Neural crest cell (in vitro differentiated cells): ENCODE measurements around the gene DOCK3. TPM values are rescaled to one million over a fixed set of nuclear protein-coding genes. Genes with fewer than 3 reads are reported as not detected.
A peak's percentile ranks its signal among the peaks of the same experiment; 100 is the strongest.

Experiments
- DNase-seq: peaks from one replicate; pipeline ENCODE4 v3.0.0; 2021; ENCODE audit warnings: low read depth, mixed read lengths, low spot score
- H3K27ac Mint-ChIP-seq: one replicate; pipeline ENCODE4 v1.8.0; 2021; ENCODE audit warnings: mild to moderate bottlenecking, mixed read lengths; ENCODE audit not compliant: unreplicated experiment
- H3K27me3 Mint-ChIP-seq: 2 replicates; pipeline ENCODE4 v1.8.0; 2021; ENCODE audit warnings: low read depth, mild to moderate bottlenecking, mixed read lengths
- H3K36me3 Mint-ChIP-seq: 2 replicates; pipeline ENCODE4 v1.8.0; 2021; ENCODE audit warnings: low read depth, mild to moderate bottlenecking, mixed read lengths
- H3K4me1 Mint-ChIP-seq: 2 replicates; pipeline ENCODE4 v1.8.0; 2021; ENCODE audit warnings: mixed read lengths
- H3K4me3 Mint-ChIP-seq: one replicate; pipeline ENCODE4 v1.8.0; 2021; ENCODE audit warnings: mild to moderate bottlenecking, mixed read lengths
- H3K9me3 Mint-ChIP-seq: 2 replicates; pipeline ENCODE4 v1.8.0; 2021; ENCODE audit warnings: mixed read lengths
- total RNA-seq: library from RNA; stranded (reverse); gene quantifications from 2 replicates; pipeline ENCODE4 v1.2.1, GENCODE V29; 2021
- TF ChIP-seq, protein P1 (sequence below): fragments of 200-600 bp; sonication (generic); conservative IDR thresholded peaks from 2 replicates; pipeline ENCODE4 v1.5.0; 2021; ENCODE audit warnings: antibody characterized with exemption, mild to moderate bottlenecking

Gene DOCK3
- total RNA-seq, 1 donor from 2014 or later: 5.0 TPM

DNA sequence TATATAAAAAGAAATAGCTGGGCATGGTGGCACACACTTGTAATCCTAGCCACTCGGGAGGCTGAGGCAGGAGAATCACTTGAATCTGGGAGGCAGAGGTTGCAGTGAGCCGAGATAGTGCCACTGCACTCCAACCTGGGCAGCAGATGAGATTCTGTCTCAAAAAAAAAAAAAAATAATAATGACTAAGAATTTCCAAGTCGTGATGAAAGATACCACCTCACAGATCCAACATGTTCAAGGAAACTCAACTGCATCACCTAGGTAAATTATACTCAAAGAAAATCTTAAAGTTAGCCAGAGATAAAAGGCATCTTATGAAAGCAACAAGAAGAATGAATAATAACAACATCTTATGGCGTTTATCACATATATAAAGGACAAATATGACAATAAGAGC lies 50.1 kb downstream of the DOCK3 start:
- peaks cover 7% of the 10 kb centered on the region for H3K4me1 Mint-ChIP-seq
- no peak overlapping the region for H3K27ac Mint-ChIP-seq
- H3K4me3 Mint-ChIP-seq: no peak overlapping the region
- peaks cover 3% of the 10 kb centered on the region for H3K9me3 Mint-ChIP-seq
- H3K36me3 Mint-ChIP-seq: peaks cover 5% of the 10 kb centered on the region
- H3K27me3 Mint-ChIP-seq: no peaks in the 10 kb centered on the region
- no peak for DNase-seq
- TF ChIP-seq, protein P1, sequence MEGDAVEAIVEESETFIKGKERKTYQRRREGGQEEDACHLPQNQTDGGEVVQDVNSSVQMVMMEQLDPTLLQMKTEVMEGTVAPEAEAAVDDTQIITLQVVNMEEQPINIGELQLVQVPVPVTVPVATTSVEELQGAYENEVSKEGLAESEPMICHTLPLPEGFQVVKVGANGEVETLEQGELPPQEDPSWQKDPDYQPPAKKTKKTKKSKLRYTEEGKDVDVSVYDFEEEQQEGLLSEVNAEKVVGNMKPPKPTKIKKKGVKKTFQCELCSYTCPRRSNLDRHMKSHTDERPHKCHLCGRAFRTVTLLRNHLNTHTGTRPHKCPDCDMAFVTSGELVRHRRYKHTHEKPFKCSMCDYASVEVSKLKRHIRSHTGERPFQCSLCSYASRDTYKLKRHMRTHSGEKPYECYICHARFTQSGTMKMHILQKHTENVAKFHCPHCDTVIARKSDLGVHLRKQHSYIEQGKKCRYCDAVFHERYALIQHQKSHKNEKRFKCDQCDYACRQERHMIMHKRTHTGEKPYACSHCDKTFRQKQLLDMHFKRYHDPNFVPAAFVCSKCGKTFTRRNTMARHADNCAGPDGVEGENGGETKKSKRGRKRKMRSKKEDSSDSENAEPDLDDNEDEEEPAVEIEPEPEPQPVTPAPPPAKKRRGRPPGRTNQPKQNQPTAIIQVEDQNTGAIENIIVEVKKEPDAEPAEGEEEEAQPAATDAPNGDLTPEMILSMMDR: no peak

DNA sequence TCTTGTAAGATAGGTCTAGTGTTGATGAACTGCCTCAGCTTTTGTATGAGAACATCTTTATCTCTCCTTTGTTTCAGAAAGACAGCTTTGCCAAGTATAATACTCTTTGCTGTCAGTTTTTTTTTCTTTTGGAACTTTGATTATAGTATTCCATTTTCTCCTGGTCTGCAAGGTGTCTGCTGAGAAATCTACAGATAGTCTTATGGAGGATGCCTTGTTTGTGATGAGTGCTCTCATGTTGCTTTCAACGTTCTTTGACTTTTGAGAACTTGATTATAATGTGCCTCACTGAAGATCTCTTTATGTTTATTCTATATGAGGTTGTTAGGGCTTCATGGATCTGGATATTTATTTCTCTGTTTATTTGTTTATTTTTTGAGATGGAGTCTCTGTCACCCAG lies 60.3 kb downstream of the DOCK3 start:
- Mint-ChIP-seq H3K9me3 (peaks cover 10% of the 10 kb centered on the region), H3K4me1 (peaks cover 21% of the 10 kb centered on the region), H3K36me3 (peaks cover 6% of the 10 kb centered on the region), H3K4me3 (no peak overlapping the region), H3K27ac (no peak overlapping the region), H3K27me3 (no peaks in the 10 kb centered on the region)
- TF ChIP-seq, protein P1: no peak
- DNase-seq: no peak

DNA sequence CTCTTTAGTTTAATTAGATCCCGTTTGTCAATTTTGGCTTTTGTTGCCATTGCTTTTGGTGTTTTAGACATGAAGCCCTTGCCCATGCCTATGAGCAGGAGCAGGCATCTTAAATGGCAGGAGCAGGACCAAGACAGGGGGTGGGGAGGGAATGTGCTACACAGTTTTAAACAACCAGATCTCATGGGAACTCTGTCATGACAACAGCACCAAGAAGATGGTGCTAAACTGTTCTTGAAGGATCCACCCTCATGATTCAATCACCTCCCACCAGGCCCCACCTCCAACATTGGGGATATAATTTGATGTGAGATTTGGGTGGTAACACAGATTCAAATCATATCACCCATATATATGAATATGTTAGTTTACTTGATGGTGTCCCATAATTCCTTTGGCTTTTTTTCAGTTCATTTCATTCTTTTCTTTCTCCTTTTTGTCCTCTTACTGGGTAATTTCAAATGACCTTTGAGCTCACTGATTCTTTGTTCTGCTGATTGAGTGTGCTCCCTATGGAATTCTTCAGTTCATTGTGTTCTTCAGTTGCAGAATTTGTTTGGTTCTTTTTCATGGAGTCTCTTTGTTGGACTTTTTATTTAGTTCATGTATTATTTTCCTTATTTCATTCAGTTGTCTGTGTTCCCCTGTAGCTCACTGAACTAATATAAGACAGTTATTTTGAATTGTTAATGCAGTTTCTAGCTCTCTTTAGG lies 62.6 kb downstream of the DOCK3 start:
- H3K4me1 Mint-ChIP-seq: peaks cover 21% of the 10 kb centered on the region
- H3K27me3 Mint-ChIP-seq: no peaks in the 10 kb centered on the region
- peaks cover 6% of the 10 kb centered on the region for H3K36me3 Mint-ChIP-seq
- H3K9me3 Mint-ChIP-seq: peaks cover 12% of the 10 kb centered on the region
- H3K27ac Mint-ChIP-seq: peak overlapping the region; percentile 75
- no peak for DNase-seq
- H3K4me3 Mint-ChIP-seq: no peak overlapping the region
- TF ChIP-seq, protein P1: no peak

DNA sequence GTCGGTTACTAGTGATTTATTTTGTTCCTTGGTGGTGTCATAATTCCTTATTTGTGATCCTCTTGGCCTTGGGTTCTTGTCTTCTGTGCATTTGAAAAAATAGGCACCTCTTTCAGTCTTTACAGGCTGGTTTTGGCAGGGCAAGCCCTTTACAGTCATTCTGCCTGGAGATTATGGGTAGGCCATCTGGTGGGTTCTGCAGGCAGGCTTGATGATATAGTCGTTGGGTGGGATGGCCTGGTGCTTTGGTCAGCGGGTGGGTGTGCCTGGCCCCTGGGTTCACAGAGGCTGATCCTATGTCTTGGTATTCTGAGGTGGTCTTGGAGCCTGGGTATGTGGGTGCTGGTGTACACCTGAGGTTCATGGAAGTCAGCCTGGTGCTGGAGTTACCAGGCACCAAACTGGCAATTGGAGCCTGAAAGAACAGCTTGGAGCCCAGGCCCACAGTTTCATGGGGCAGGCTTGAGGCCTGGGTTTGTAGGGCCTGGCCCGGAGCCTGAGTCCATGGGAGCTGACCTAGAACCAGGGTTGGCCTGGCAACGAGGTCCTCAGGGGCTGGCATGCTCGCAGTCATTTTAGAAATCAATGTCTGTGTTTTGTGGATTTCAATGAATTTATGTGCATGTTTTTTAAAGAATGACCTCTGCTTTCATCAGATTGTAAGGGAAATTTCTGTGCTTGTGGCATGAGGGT lies 63.3 kb downstream of the DOCK3 start:
- peaks cover 21% of the 10 kb centered on the region for H3K4me1 Mint-ChIP-seq
- no peak overlapping the region for H3K4me3 Mint-ChIP-seq
- TF ChIP-seq, protein P1: no peak
- peaks cover 12% of the 10 kb centered on the region for H3K9me3 Mint-ChIP-seq
- no peak for DNase-seq
- peaks cover 6% of the 10 kb centered on the region for H3K36me3 Mint-ChIP-seq
- no peaks in the 10 kb centered on the region for H3K27me3 Mint-ChIP-seq
- peak overlapping the region; percentile 75 for H3K27ac Mint-ChIP-seq

DNA sequence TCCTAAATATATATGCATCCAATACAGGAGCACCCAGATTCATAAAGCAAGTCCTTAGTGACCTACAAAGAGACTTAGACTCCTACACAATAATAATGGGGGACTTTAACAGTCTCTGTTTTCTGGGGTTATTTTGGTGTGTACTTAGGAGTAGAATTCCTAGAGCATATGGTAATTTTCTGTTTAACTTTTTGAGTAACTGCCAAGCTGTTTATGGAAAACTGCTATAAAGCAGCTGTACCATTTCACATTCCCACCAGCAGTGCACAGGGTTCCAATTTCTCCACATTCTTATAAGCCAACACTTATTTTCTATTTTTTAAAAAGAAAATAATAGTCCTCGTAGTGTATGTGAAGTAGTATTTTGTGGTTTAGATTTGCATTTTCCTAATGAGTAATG lies 68.9 kb downstream of the DOCK3 start:
- peaks cover 2% of the 10 kb centered on the region for H3K9me3 Mint-ChIP-seq
- peaks cover 3% of the 10 kb centered on the region for H3K36me3 Mint-ChIP-seq
- no peak for DNase-seq

More for the DNA sequence above, 68.9 kb downstream of the DOCK3 start:
- no peak overlapping the region for H3K27ac Mint-ChIP-seq
- TF ChIP-seq, protein P1: no peak
- peaks cover 8% of the 10 kb centered on the region for H3K4me1 Mint-ChIP-seq
- H3K27me3 Mint-ChIP-seq: no peaks in the 10 kb centered on the region
- no peak overlapping the region for H3K4me3 Mint-ChIP-seq
